ENCODE data around the gene NEK1. TPM values are rescaled to one million over a fixed set of nuclear protein-coding genes. Genes with fewer than 3 reads are reported as not detected.

Gene NEK1
- polyA plus RNA-seq, 1 experiment = 2.3 TPM

GRCh38 chr4:169351872-169352271 lies 260.5 kb downstream of the NEK1 start:
- H3K4me3 ChIP-seq (ENCODE audit: low read depth, low read length) = no peak overlapping the region
- H3K36me3 ChIP-seq (ENCODE audit: control insufficient read depth, insufficient read depth, low read length) = no peaks in the 10 kb centered on the region
- CTCF ChIA-PET = no interaction called here
- POLR2A ChIA-PET = no interaction called here
- no peak for TF ChIP-seq CTCF (IDR thresholded peaks at IDR 0.05; ENCODE audit: insufficient read depth, low read depth, low read length)
- H3K27me3 ChIP-seq (ENCODE audit: control insufficient read depth, insufficient read depth, low read length) = no peaks in the 10 kb centered on the region; the same call in 1 of the 2 replicates
- DNase-seq (ENCODE audit: low read depth) = no peak

GRCh38 chr4:169348541-169348940 lies 263.8 kb downstream of the NEK1 start:
- Histone ChIP-seq H3K4me3 (ENCODE audit: low read depth, low read length) (no peak overlapping the region), H3K27me3 (ENCODE audit: control insufficient read depth, insufficient read depth, low read length) (no peaks in the 10 kb centered on the region; the same call in 1 of the 2 replicates), H3K36me3 (ENCODE audit: control insufficient read depth, insufficient read depth, low read length) (no peaks in the 10 kb centered on the region)
- ChIA-PET POLR2A (no interaction called here), CTCF (no interaction called here)
- no peak for TF ChIP-seq CTCF (IDR thresholded peaks at IDR 0.05; ENCODE audit: insufficient read depth, low read depth, low read length)
- DNase-seq (ENCODE audit: low read depth) = no peak

DNA sequence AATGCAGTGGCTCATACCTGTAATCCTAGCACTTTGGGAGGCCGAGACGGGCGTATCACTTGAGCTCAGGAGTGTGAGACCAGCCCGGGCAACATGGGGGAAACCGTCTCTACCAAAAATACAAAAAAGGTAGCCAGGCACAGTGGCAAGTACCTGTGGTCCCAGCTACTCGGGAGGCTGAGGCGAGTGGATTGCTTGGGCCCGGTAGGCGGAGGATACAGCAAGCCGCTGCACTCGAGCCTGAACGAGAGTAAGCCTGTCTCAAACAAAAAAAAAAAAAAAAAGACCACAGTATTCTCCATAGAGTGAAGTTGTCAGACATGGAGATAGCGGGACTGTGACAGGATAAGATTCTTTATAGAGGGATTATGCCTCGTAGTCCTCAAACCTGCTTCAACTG lies 265.5 kb downstream of the NEK1 start:
- CTCF ChIA-PET = no interaction called here
- no peaks in the 10 kb centered on the region; the same call in 1 of the 2 replicates for H3K27me3 ChIP-seq (ENCODE audit: control insufficient read depth, insufficient read depth, low read length)
- TF ChIP-seq CTCF (IDR thresholded peaks at IDR 0.05; ENCODE audit: insufficient read depth, low read depth, low read length) = no peak
- DNase-seq (ENCODE audit: low read depth) = no peak
- H3K4me3 ChIP-seq (ENCODE audit: low read depth, low read length) = no peak overlapping the region
- POLR2A ChIA-PET = no interaction called here
- no peaks in the 10 kb centered on the region for H3K36me3 ChIP-seq (ENCODE audit: control insufficient read depth, insufficient read depth, low read length)

DNA sequence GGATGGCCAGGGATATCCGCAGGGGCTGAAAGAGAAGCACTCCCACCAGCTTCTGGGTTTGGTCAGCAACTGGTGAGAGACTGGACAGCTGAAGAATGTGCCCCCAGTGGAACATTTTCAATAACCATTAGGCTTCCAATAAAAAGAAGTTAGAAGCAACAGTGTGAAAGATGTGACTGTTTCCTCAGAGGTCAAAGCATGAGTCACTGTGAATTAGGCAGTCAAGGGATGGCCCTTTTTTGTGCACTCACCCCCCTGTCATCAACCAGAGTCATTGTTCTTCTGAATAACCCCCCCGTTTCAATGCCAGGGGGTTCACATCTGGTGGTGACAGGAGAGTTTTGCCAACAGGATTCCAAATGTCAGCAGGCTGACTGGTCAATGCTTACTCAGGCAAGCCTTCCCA lies 267.1 kb downstream of the NEK1 start:
- Histone ChIP-seq H3K36me3 (ENCODE audit: control insufficient read depth, insufficient read depth, low read length) (no peaks in the 10 kb centered on the region), H3K4me3 (ENCODE audit: low read depth, low read length) (no peak overlapping the region), H3K27me3 (ENCODE audit: control insufficient read depth, insufficient read depth, low read length) (no peaks in the 10 kb centered on the region; the same call in 1 of the 2 replicates)
- ChIA-PET POLR2A (no interaction called here), CTCF (interaction anchor here (0.8 kb wide), 1 partner anchor 61 kb away, joined by 3 read pairs; no protein-coding TSS in a partner anchor)
- DNase-seq (ENCODE audit: low read depth) = no peak
- TF ChIP-seq CTCF (IDR thresholded peaks at IDR 0.05; ENCODE audit: insufficient read depth, low read depth, low read length) = no peak

Other genes with a start within 250 kb of the NEK1 start
- 12.4 and 21.2 TPM in 2 replicates for gene CLCN3, start 8.0 kb upstream of the NEK1 start, polyA plus RNA-seq (2011; rRNA removed)
- 6.4 and 20.1 TPM in 2 replicates for gene HPF1, start 145.4 kb upstream of the NEK1 start, polyA plus RNA-seq (2011; rRNA removed)